Activated gamma-delta T cell treated with Interleukin-2 at 50 U/mL for 16 hours (primary cell): Measurements from ENCODE around the gene GALNT6.

Experiments
- DNase-seq: peaks from one replicate; pipeline ENCODE4 v3.0.0-alpha.2; 2020

GALNT6 gene

GRCh38 chr12:51403681-51404136 is 12.5 kb upstream of the GALNT6 start:
- DNase-seq, result no peak

- no peak for DNase-seq
Observed at GRCh38 chr12:51403159-51403558, 12.0 kb upstream of the GALNT6 start.

- DNase-seq, result no peak
Observed at GRCh38 chr12:51401900-51402299, 10.7 kb upstream of the GALNT6 start.

GRCh38 chr12:51401486-51401885 is 10.3 kb upstream of the GALNT6 start:
- DNase-seq, result no peak

- DNase-seq, result no peak
Observed at GRCh38 chr12:51401020-51401419, 9.8 kb upstream of the GALNT6 start.

- DNase-seq, result no peak
Observed at GRCh38 chr12:51399891-51400290, 8.7 kb upstream of the GALNT6 start.

- no peak for DNase-seq
Observed at GRCh38 chr12:51397670-51398069, 6.5 kb upstream of the GALNT6 start.

GRCh38 chr12:51395283-51396230 is 4.4 kb upstream of the GALNT6 start:
- no peak for DNase-seq

GRCh38 chr12:51393676-51394545 is 2.7 kb upstream of the GALNT6 start:
- DNase-seq, result peak; percentile 55

- no peak for DNase-seq
Observed at GRCh38 chr12:51392556-51393237, 1.5 kb upstream of the GALNT6 start.

GRCh38 chr12:51390891-51391282 is 319 bp downstream of the GALNT6 start:
- no peak for DNase-seq

GRCh38 chr12:51390457-51390856 is 749 bp downstream of the GALNT6 start:
- DNase-seq, result no peak

- no peak for DNase-seq
Observed at GRCh38 chr12:51389302-51389999, 1.8 kb downstream of the GALNT6 start.

GRCh38 chr12:51388846-51389245 is 2.4 kb downstream of the GALNT6 start:
- DNase-seq, result no peak

- DNase-seq, result no peak
Observed at GRCh38 chr12:51388069-51388799, 3.0 kb downstream of the GALNT6 start.

- no peak for DNase-seq
Observed at GRCh38 chr12:51386351-51386750, 4.9 kb downstream of the GALNT6 start.

GRCh38 chr12:51383269-51383905 is 7.8 kb downstream of the GALNT6 start:
- no peak for DNase-seq

GRCh38 chr12:51382173-51382572 is 9.0 kb downstream of the GALNT6 start:
- no peak for DNase-seq

GRCh38 chr12:51381226-51382079 is 9.8 kb downstream of the GALNT6 start:
- DNase-seq, result no peak

GRCh38 chr12:51379571-51379970 is 11.6 kb downstream of the GALNT6 start:
- DNase-seq, result no peak
